Smooth muscle cell (in vitro differentiated cells): Measurements from ENCODE around the gene CLCA1. TPM values are rescaled to one million over a fixed set of nuclear protein-coding genes. Genes with fewer than 3 reads are reported as not detected.
A peak's percentile ranks its signal among the peaks of the same experiment; 100 is the strongest.

ENCODE experiments used
- DNase-seq: peaks from one replicate; lab custom pipeline; 2025; ENCODE audit not compliant: unreplicated experiment; lab: John Stamatoyannopoulos, UW
- H2AFZ ChIP-seq: fragments of 200-600 bp; sonication (generic); 2 replicates; pipeline ENCODE4 v1.6.0; 2016; ENCODE audit warnings: antibody characterized with exemption, low read depth, mild to moderate bottlenecking
- H3F3A ChIP-seq: fragments of 200-600 bp; sonication (generic); 2 replicates; pipeline ENCODE4 v1.6.0; 2017; ENCODE audit warnings: antibody characterized with exemption, low read depth
- H3K27ac ChIP-seq: fragments of 200-600 bp; sonication (generic); 2 replicates; pipeline ENCODE4 v1.5.1; 2016; ENCODE audit warnings: low read depth, mild to moderate bottlenecking
- H3K27me3 ChIP-seq: fragments of 200-600 bp; sonication (generic); 2 replicates; pipeline ENCODE4 v1.6.1; 2016; ENCODE audit warnings: low read depth, mild to moderate bottlenecking
- H3K36me3 ChIP-seq: fragments of 200-600 bp; sonication (generic); 2 replicates; pipeline ENCODE4 v1.5.1; 2016; ENCODE audit warnings: low read depth
- H3K4me1 ChIP-seq: fragments of 200-600 bp; sonication (generic); 2 replicates; pipeline ENCODE4 v1.5.1; 2016; ENCODE audit warnings: low read depth
- H3K4me2 ChIP-seq: fragments of 200-600 bp; sonication (generic); 2 replicates; pipeline ENCODE4 v1.6.0; 2016; ENCODE audit warnings: mild to moderate bottlenecking
- H3K4me3 ChIP-seq: fragments of 200-600 bp; sonication (generic); 2 replicates; pipeline ENCODE4 v1.5.1; 2016; ENCODE audit warnings: mild to moderate bottlenecking
- H3K79me2 ChIP-seq: fragments of 200-600 bp; sonication (generic); 2 replicates; pipeline ENCODE4 v1.6.0; 2016; ENCODE audit warnings: low read depth, mild to moderate bottlenecking
- H3K9ac ChIP-seq: fragments of 200-600 bp; sonication (generic); 2 replicates; pipeline ENCODE4 v1.6.0; 2016; ENCODE audit warnings: low read depth
- H3K9me3 ChIP-seq: fragments of 200-600 bp; sonication (generic); replicated peaks from 2 replicates; pipeline ENCODE4 v1.5.1; 2016; ENCODE audit warnings: low read depth
- H4K20me1 ChIP-seq: fragments of 200-600 bp; sonication (generic); 2 replicates; pipeline ENCODE4 v1.6.0; 2016; ENCODE audit warnings: low read depth
- CTCF ChIP-seq: fragments of 200-600 bp; sonication (generic); IDR thresholded peaks from 2 replicates; pipeline ENCODE4 v1.5.1; 2017; ENCODE audit warnings: borderline replicate concordance, mild to moderate bottlenecking, antibody characterized with exemption; ENCODE audit not compliant: insufficient read depth, poor library complexity, severe bottlenecking
- WGBS: methylation state at CpG from one replicate; pipeline ENCODE4 v1.1.7; 2016; ENCODE audit warnings: low lambda C conversion rate; 5-methylcytosine and 5-hydroxymethylcytosine counted together
- polyA plus RNA-seq: library from polyadenylated mRNA; unstranded; fragments of >200 nt; fragmentation: Nextera tagmentation; extraction: Ambion mirVana; gene quantifications from 2 replicates; pipeline ENCODE4 v1.2.1, GENCODE V29; 2016
- total RNA-seq: library from RNA; depleted of rRNA; stranded (reverse); fragments of >200 nt; gene quantifications from 2 replicates; pipeline ENCODE4 v1.2.3, GENCODE V29; 2014

CLCA1 gene
- total RNA-seq (not detected in 2 replicates), polyA plus RNA-seq (not detected in 2 replicates)

GRCh38 chr1:86468501-86468977, at the start of gene CLCA1:
TSS of gene CLCA1 (plus strand) at chr1:86468927. CDS start at chr1:86468972, 45 bp downstream.
- no peaks in the 10 kb centered on the region for H3K9me3 ChIP-seq
- H3K9ac ChIP-seq = no peak within 1 kb of the TSS
- H3K4me2 ChIP-seq = no peak within 1 kb of the TSS
- WGBS = 93% methylated on average over 7 of the region's 7 CpGs
- H3K4me1 ChIP-seq = no peaks in the 10 kb centered on the region
- H3K79me2 ChIP-seq = no peaks in the 10 kb centered on the region
- DNase-seq = no peak
- no peaks in the 10 kb centered on the region for H3F3A ChIP-seq
- H4K20me1 ChIP-seq = no peaks in the 10 kb centered on the region
- H3K36me3 ChIP-seq = no peaks in the 10 kb centered on the region
- H3K27ac ChIP-seq = no peak within 1 kb of the TSS
- TF ChIP-seq CTCF = no peak
- no peak within 1 kb of the TSS for H2AFZ ChIP-seq
- no peak within 1 kb of the TSS for H3K4me3 ChIP-seq
- H3K27me3 ChIP-seq = no peaks in the 10 kb centered on the region

- Histone ChIP-seq H3K4me1 (no peaks in the 10 kb centered on the region), H3K27ac (no peak overlapping the region), H3K4me3 (no peak overlapping the region), H3K79me2 (no peaks in the 10 kb centered on the region), H3K36me3 (no peaks in the 10 kb centered on the region), H3K9me3 (no peaks in the 10 kb centered on the region), H3K9ac (no peak overlapping the region), H3F3A (no peaks in the 10 kb centered on the region), H3K27me3 (no peaks in the 10 kb centered on the region), H2AFZ (no peak overlapping the region), H3K4me2 (no peak overlapping the region), H4K20me1 (no peaks in the 10 kb centered on the region)
- peak; percentile 29 for TF ChIP-seq CTCF
- DNase-seq = no peak
- 73% methylated on average over 4 of the region's 4 CpGs for WGBS
These were observed 49.3 kb upstream of the CLCA1 start for GRCh38 chr1:86419277-86419903.

GRCh38 chr1:86421601-86422280, 47.0 kb upstream of the CLCA1 start:
- DNase-seq = no peak
- no peaks in the 10 kb centered on the region for H3K36me3 ChIP-seq
- H2AFZ ChIP-seq = no peak overlapping the region
- no peaks in the 10 kb centered on the region for H3F3A ChIP-seq
- no peaks in the 10 kb centered on the region for H4K20me1 ChIP-seq
- H3K79me2 ChIP-seq = no peaks in the 10 kb centered on the region
- no peak overlapping the region for H3K27ac ChIP-seq
- H3K4me3 ChIP-seq = no peak overlapping the region
- no peaks in the 10 kb centered on the region for H3K27me3 ChIP-seq
- no peak overlapping the region for H3K4me2 ChIP-seq
- no peaks in the 10 kb centered on the region for H3K4me1 ChIP-seq
- no peak overlapping the region for H3K9ac ChIP-seq
- TF ChIP-seq CTCF = no peak
- 86% methylated on average over 7 of the region's 7 CpGs for WGBS
- H3K9me3 ChIP-seq = no peaks in the 10 kb centered on the region
